ENCODE measurements around the gene NCF2.

The NCF2 gene

DNA sequence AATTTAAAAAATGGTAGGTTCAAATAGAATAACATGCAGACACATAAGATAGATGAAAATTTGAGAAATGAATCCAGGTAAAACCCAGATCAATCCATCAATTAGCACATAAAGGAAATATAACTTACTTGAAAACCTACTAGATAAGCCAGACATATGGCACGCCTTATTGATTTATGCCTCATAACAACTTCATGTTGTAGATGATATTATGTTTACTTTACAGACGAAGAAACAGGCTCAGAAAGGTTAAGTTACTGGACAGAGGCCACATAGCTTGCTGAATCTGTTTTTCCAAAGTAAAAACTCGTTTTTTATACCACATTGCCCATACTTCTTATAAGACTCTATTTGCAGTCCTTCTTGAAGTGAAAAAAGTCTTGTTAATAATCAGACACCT lies 22.1 kb upstream of the NCF2 start:
- DNase-seq (ENCODE audit: low read depth in 2 of 2), result no peak

DNA sequence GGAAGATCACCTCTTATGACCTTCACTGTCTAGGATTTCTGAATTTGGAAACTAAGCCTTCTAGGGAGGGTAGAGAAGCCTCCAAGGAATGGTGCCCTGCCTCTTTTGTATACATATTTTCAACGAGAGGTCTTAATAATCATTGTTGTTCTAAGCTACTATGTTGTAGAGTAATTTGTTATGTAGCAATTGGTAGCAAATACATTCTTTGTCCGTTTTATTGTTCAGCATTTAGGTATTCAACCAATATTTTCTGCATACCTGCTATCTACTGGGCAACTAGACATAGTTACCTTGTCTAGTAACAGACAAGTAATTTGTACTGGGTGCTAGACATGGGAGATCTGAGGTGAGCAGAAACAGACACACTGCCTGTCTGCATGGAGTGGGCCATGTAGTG lies 20.8 kb upstream of the NCF2 start:
- no peak for DNase-seq (ENCODE audit: low read depth in 2 of 2)

- no peak for DNase-seq (ENCODE audit: low read depth in 2 of 2)
Observed at GRCh38 chr1:183609759-183610452, 19.6 kb upstream of the NCF2 start.

DNA sequence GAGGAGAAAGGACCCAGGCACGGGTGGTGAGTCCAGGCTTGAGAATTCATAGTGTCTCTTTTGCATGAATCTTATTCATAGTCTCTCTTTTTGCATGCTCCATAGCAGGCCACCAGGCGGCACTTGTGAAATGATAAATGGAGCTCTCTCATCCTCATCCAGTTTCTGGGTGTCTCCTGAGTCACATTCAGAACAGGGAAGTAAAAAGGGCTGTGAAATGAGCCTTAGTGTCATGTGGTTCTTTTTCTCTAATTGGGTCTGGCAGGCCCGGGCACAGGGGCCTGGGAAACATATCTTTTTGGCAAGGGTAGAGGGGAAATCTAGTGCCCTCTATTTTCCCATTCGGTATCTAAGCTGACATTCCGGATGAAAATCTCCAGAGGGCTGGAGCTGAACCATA lies 19.1 kb upstream of the NCF2 start:
- DNase-seq (ENCODE audit: low read depth in 2 of 2), result no peak

DNA sequence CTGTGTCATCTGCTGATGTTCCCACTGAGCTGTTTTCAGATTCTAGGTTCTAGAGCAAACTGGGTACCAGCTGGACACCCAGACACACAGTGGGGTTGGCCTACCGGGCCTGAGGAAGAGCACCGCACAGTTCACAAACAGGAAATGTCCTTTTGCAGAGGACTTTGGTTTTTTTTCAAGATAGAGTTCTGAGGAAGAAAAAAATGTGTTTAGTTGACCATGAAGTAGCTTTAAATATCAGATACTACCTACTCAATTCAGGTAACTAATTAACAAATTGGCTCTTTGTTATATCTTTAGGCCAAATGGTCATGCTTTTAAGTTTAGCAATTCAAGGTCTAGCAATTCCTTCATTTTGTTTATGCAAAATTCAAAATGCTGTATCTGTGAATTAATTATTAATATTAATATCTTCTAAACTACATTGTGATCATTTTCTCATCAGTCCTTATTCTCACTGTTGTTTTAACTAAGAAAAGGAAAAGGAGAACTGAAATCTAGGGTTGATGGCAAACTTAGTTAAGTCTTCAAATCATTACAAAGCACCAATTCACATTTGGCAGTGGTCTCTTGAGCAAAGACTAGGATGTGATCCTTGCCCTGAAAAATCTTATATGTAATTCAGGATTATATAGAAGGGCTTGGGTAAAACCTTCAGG lies 17.2 kb upstream of the NCF2 start:
- no peak for DNase-seq (ENCODE audit: low read depth in 2 of 2)

DNA sequence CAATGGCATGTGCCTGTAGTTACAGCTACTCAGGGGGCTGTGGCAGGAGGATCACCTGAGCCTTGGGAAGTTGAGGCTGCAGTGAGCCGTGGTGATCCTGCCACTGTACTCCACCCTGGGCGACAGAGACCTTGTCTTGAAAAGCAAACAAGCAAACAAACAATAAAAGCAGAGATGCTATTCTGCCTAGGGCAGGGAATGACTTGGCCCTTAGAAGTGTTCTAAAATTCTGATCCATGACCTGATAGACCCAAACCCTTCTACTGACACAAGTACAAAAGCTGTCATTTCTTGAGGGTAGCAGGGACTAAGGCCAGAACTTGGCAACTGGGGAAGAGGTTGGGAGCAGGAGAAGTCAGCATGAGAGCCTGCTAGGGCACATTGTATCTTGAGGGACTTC lies 15.6 kb upstream of the NCF2 start:
- DNase-seq (ENCODE audit: low read depth in 2 of 2), result no peak

GRCh38 chr1:183604815-183605214 lies 14.6 kb upstream of the NCF2 start:
- no peak for DNase-seq (ENCODE audit: low read depth in 2 of 2)

DNA sequence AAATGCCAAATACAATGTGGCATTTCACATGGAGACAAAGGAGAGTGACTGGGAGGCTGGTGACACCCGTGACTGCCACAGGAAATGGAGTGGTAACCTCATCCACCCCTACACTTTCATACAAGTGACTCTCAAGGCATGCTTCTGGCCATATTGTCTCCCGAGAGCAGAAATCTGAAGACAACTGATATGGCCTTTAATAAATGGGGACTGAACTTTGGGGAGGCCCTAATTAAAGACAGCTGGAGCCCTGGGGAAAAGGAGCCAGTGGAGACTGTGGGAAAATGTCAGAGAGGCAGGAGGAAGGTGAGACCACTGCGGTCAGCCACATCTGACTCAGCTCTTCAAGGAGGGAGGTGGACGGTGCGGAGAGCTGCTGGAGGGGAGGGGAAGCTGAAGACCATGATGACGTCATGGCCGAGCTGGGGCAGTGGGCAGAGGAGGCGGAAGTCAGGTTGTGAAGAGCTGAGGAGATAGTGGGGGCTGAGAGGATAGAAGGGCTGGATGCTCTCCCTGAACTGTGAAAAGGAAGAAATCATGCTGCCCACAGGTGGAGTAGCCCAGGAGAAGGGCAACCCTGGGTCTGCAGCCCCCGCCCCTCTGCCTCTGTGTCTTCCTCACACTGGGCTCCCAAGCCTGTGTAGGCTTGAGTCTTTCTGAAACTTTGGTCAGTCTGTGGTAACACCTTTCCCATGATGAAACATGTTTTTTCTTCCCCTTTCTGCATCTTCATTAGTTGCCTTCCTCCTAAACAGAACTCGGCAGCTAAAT lies 14.0 kb upstream of the NCF2 start:
- no peak for DNase-seq (ENCODE audit: low read depth in 2 of 2)

GRCh38 chr1:183602510-183602909 lies 12.3 kb upstream of the NCF2 start:
- DNase-seq (ENCODE audit: low read depth in 2 of 2), result no peak

- DNase-seq (ENCODE audit: low read depth in 2 of 2), result no peak
Observed at GRCh38 chr1:183600634-183601033, 10.4 kb upstream of the NCF2 start.

- no peak for DNase-seq (ENCODE audit: low read depth in 2 of 2)
Observed at GRCh38 chr1:183600136-183600535, 9.9 kb upstream of the NCF2 start.

DNA sequence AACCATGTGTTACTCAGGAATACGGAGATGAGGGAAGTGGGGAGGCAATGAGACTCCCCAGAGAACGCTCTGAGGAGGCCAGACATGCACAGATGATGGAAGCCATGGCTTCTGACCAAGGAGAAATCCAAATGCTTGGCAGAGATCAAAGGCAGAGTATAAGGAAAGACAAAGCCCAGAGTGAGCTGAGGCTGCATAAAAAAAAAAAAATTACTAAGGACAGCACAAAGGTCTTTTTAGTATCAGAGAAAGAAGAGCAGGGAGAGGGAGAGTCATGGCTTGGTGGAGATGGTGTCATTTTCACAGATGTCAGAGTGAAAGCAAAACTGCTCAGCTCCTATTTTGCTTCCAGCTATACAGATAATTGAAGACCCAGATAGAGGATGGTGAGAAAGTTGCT lies 8.1 kb upstream of the NCF2 start:
- no peak for DNase-seq (ENCODE audit: low read depth in 2 of 2)

GRCh38 chr1:183597656-183598347 lies 7.5 kb upstream of the NCF2 start:
- no peak for DNase-seq (ENCODE audit: low read depth in 2 of 2)

DNA sequence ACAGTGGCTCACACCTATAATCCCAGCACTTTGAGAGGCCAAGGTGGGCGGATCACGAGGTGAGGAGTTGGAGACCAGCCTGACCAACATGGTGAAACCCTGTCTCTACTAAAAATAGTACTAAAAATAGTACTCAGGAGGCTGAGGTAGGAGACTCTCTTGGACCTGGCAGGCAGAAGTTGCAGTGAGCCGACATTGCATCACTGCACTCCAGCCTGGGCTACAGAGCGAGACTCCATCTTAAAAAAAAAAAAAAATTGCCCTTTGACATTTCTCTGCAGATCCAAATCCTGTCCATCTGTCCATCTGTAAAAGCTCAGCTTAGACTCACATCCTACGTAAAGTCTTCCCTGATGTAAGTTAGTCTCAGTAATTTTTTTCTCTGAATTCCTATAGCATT lies 6.2 kb upstream of the NCF2 start:
- DNase-seq (ENCODE audit: low read depth in 2 of 2), result no peak

DNA sequence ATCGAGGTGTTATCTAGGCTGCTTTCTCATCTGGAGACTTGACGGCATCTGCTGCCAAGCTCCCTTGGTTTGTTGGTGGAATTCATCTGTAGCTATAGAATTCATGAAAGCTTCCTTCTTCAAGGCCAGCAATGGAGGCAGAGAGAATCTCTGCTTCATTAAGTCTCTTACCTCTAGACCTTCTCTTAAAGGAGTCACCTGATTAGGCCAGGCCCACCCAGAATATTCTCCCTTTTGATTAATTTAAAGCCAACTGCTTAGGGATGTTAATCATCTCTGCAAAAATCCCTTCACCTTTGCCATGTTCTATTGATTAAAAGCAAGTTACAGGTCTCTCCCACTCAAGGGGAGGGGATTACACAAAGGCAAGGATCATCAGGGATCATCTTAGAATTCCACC lies 5.3 kb upstream of the NCF2 start:
- DNase-seq (ENCODE audit: low read depth in 2 of 2), result no peak

DNA sequence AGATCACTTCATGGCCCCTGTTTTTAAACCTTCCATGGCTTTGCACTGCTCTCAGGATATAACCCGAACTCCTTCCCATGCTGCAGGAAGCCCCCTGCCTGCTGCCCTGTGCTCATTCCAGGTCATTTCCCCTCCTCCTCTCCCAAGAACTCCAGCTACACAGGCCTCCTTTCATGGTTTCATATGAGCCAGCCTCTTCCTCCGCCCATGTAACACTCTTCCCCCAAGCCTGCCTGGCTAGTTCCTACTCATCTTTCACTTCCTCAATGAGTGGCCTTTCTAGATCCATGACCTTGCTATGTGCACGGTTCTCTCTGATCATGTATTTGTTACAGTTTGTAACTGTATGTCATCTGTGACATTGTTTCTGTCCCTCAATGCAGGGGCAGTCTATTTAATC lies 3.1 kb upstream of the NCF2 start:
- no peak for DNase-seq (ENCODE audit: low read depth in 2 of 2)

GRCh38 chr1:183592733-183593132 lies 2.5 kb upstream of the NCF2 start:
- no peak for DNase-seq (ENCODE audit: low read depth in 2 of 2)

GRCh38 chr1:183589874-183590243 lies 400 bp downstream of the NCF2 start:
- no peak for DNase-seq (ENCODE audit: low read depth in 2 of 2)

DNA sequence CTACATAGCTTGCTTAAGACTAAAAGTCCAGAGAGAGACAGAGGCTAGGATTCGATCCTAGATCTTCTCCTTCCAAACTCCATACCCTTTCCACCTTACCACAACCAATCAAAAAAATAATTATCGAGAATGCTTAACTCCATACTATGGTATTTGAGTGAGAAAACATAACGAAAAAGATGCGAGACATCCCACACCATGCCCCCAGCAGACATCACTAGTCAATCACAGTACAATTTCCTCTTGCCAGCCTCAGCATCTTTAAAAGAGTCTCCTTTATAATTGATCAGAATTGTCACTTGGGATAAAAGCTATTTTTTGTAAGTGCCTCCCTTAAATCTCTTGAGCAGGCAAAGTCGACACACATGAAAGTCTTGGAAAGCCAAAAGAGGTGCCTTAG lies 875 bp downstream of the NCF2 start:
- DNase-seq (ENCODE audit: low read depth in 2 of 2), result no peak

GRCh38 chr1:183588827-183589226 lies 1.4 kb downstream of the NCF2 start:
- no peak for DNase-seq (ENCODE audit: low read depth in 2 of 2)

DNA sequence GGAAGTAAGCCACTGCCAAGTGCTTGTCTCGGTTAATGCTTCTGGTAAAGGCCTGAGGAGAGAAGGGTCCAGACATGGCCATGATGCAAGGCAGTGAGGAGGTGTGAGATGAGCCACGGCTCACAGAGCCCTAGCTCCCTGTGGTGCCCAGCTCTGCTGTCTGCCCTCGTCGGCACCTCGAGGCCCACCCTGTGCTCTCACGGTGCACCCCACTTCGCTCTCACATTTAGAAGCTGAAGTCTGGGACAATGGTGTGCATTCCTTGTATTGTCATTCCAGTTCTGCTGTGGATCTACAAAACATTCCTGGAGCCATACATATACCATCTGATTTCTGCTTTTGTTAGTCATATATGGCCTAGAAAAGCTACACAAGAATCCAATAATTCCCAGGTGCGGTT lies 3.3 kb downstream of the NCF2 start:
- DNase-seq (ENCODE audit: low read depth in 2 of 2), result no peak

GRCh38 chr1:183586455-183586854 lies 3.8 kb downstream of the NCF2 start:
- no peak for DNase-seq (ENCODE audit: low read depth in 2 of 2)

DNA sequence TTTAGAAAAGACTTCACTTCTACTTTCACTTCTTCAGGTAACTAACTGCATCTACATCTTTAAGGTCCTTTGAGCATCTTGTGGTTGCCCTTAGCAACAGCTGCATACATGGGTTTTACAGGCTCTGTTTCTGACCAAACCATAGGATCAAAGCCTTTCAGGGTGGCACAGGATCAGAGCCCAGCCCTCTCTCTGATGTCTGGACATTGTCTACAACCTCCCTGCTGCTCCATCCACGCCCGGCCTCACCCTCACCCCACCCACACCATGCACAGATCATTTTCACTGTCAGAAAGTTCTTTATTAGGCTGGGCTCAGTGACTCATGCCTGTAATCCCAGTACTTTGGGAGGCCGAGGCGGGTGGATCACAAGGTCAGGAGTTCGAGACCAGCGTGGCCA lies 5.2 kb downstream of the NCF2 start:
- DNase-seq (ENCODE audit: low read depth in 2 of 2), result no peak
